GM23338 (cell line): ENCODE results near the gene BICC1. TPM values are rescaled to one million over a fixed set of nuclear protein-coding genes. Genes with fewer than 3 reads are reported as not detected.

Experiments used
- ATAC-seq: fragments of 200-7000 bp; cut with Tn5 transposase; 3 replicates; pipeline ENCODE4 v1.9.1; 2020
- DNase-seq: peaks from one replicate; pipeline ENCODE4 v3.0.0-alpha.2; 2015; ENCODE audit warnings: low spot score
- H2AFZ ChIP-seq: fragments of 200-600 bp; sonication (generic); 2 replicates; pipeline ENCODE4 v1.8.0; 2016; ENCODE audit warnings: antibody characterized with exemption, mild to moderate bottlenecking, moderate library complexity
- H3F3A ChIP-seq: fragments of 200-600 bp; sonication (generic); replicated peaks from 2 replicates; pipeline ENCODE4 v1.8.0; 2017; ENCODE audit warnings: antibody characterized with exemption, mixed run types, low read depth
- H3K27ac ChIP-seq: fragments of 200-600 bp; sonication (generic); 2 replicates; pipeline ENCODE4 v1.6.1; 2016; ENCODE audit warnings: low read depth
- H3K27me3 ChIP-seq: fragments of 200-600 bp; sonication (generic); 2 replicates; pipeline ENCODE4 v1.8.0; 2016; ENCODE audit warnings: mild to moderate bottlenecking, mixed run types, moderate library complexity; ENCODE audit not compliant: insufficient read depth
- H3K36me3 ChIP-seq: fragments of 200-600 bp; sonication (generic); 2 replicates; pipeline ENCODE4 v1.8.0; 2016; ENCODE audit warnings: mild to moderate bottlenecking; ENCODE audit not compliant: insufficient read depth
- H3K4me1 ChIP-seq: fragments of 200-600 bp; sonication (generic); 2 replicates; pipeline ENCODE4 v1.8.0; 2016; ENCODE audit warnings: mild to moderate bottlenecking, moderate library complexity; ENCODE audit not compliant: insufficient read depth
- H3K4me2 ChIP-seq: fragments of 200-600 bp; sonication (generic); 2 replicates; pipeline ENCODE4 v1.7.1; 2017; ENCODE audit warnings: mixed run types
- H3K4me3 ChIP-seq: fragments of 200-600 bp; sonication (generic); 2 replicates; pipeline ENCODE4 v1.6.1; 2016; ENCODE audit warnings: mixed run types
- H3K79me2 ChIP-seq: fragments of 200-600 bp; sonication (generic); replicated peaks from 2 replicates; pipeline ENCODE4 v1.8.0; 2017; ENCODE audit warnings: mild to moderate bottlenecking; ENCODE audit not compliant: insufficient read depth
- H3K9me2 ChIP-seq: fragments of 200-600 bp; sonication (generic); 2 replicates; pipeline ENCODE4 v1.8.0; 2017; ENCODE audit not compliant: insufficient read depth
- H4K20me1 ChIP-seq: fragments of 200-600 bp; sonication (generic); replicated peaks from 2 replicates; pipeline ENCODE4 v1.8.0; 2017; ENCODE audit warnings: mild to moderate bottlenecking; ENCODE audit not compliant: insufficient read depth
- H3K27ac Mint-ChIP-seq: 2 replicates; pipeline ENCODE4 v1.8.0; 2020; ENCODE audit warnings: inconsistent platforms, mild to moderate bottlenecking, moderate library complexity, mixed read lengths
- H3K27me3 Mint-ChIP-seq: 3 replicates; pipeline ENCODE4 v1.8.0; 2022; ENCODE audit warnings: low read depth, mild to moderate bottlenecking, moderate library complexity, mixed read lengths, inconsistent platforms; ENCODE audit not compliant: insufficient read depth, poor library complexity
- H3K36me3 Mint-ChIP-seq: 3 replicates; pipeline ENCODE4 v1.8.0; 2021; ENCODE audit warnings: low read depth, mild to moderate bottlenecking, inconsistent platforms, moderate library complexity, mixed read lengths
- H3K4me1 Mint-ChIP-seq: 3 replicates; pipeline ENCODE4 v1.8.0; 2020; ENCODE audit warnings: mild to moderate bottlenecking, inconsistent platforms, mixed read lengths
- H3K4me3 Mint-ChIP-seq: 3 replicates; pipeline ENCODE4 v1.8.0; 2021; ENCODE audit warnings: moderate library complexity, mild to moderate bottlenecking, inconsistent platforms, mixed read lengths
- H3K9me3 Mint-ChIP-seq: 3 replicates; pipeline ENCODE4 v1.8.0; 2020; ENCODE audit warnings: moderate library complexity, mild to moderate bottlenecking, inconsistent platforms, mixed read lengths
- CREB1 ChIP-seq: fragments of 250-450 bp; sonication (Bioruptor Pico); IDR thresholded peaks from 2 replicates; pipeline ENCODE4 v1.5.0; 2020; ENCODE audit warnings: low read depth, mild to moderate bottlenecking, moderate library complexity
- ETS1 ChIP-seq: IDR thresholded peaks from 2 replicates; pipeline ENCODE4 v1.6.1; 2016; ENCODE audit warnings: antibody characterized with exemption
- EZH2 ChIP-seq: fragments of 200-600 bp; sonication (generic); IDR thresholded peaks from one replicate; pipeline ENCODE4 v1.8.0; 2017; ENCODE audit warnings: antibody characterized with exemption, mild to moderate bottlenecking, low read depth; ENCODE audit not compliant: unreplicated experiment
- EZH2phosphoT487 ChIP-seq: fragments of 200-600 bp; sonication (generic); IDR thresholded peaks from one replicate; pipeline ENCODE4 v1.8.1; 2018; ENCODE audit warnings: antibody characterized with exemption; ENCODE audit not compliant: unreplicated experiment
- JUNB ChIP-seq: IDR thresholded peaks from one replicate; pipeline ENCODE4 v1.6.1; 2016; ENCODE audit warnings: antibody characterized with exemption; ENCODE audit not compliant: unreplicated experiment
- REST ChIP-seq: IDR thresholded peaks from one replicate; pipeline ENCODE4 v1.6.1; 2018; ENCODE audit warnings: antibody characterized with exemption; ENCODE audit not compliant: unreplicated experiment
- ZNF114 ChIP-seq: fragments of 250-450 bp; sonication (Bioruptor Pico); IDR thresholded peaks from 2 replicates; pipeline ENCODE4 v1.5.0; 2020; ENCODE audit warnings: mild to moderate bottlenecking, moderate library complexity
- polyA plus RNA-seq: library from polyadenylated mRNA; unstranded; fragments of >200 nt; fragmentation: Nextera tagmentation; extraction: Ambion mirVana; gene quantifications from 2 replicates; pipeline ENCODE4 v1.2.1, GENCODE V29; 2016
- total RNA-seq: library from RNA; depleted of rRNA; stranded (reverse); fragments of >200 nt; shearing (Covaris generic); gene quantifications from 2 replicates; pipeline ENCODE4 v1.2.3, GENCODE V29; 2014
- TF ChIP-seq, protein P1 (sequence below), 2 experiments: fragments of 200-600 bp in 1 of 2; sonication (generic) in 1 of 2; conservative IDR thresholded peaks; 2 replicates each; pipeline versions ENCODE4 v1.5.1 to v1.6.1; 2016 to 2017; ENCODE audit warnings: antibody characterized with exemption in 2 of 2, low read depth in 2 of 2, mild to moderate bottlenecking in 2 of 2, moderate library complexity in 1 of 2
- TF ChIP-seq, protein P2 (sequence below): fragments of 250-450 bp; sonication (Bioruptor Pico); IDR thresholded peaks from 2 replicates; pipeline ENCODE4 v1.5.0; 2020; ENCODE audit warnings: mild to moderate bottlenecking, moderate library complexity

Gene BICC1
- total and polyA plus RNA-seq, 2 experiments from 2014 or later = 1.3 to 2.2 TPM

GRCh38 chr10:58648131-58648530 lies 135.5 kb downstream of the BICC1 start:
- H3K36me3 ChIP-seq = no peaks in the 10 kb centered on the region
- DNase-seq (no peak), ATAC-seq (no peak)
- no peaks in the 10 kb centered on the region for H3F3A ChIP-seq
- H3K4me1 Mint-ChIP-seq = peaks cover 3% of the 10 kb centered on the region; the same call in 1 of the 3 replicates
- no peaks in the 10 kb centered on the region; the same call in 2 of the 3 replicates for H3K9me3 Mint-ChIP-seq
- no peak overlapping the region for H2AFZ ChIP-seq
- H3K27me3 ChIP-seq = no peaks in the 10 kb centered on the region
- TF ChIP-seq ZNF114 (no peak), JUNB (no peak), EZH2 (no peak)
- TF ChIP-seq, protein P1, sequence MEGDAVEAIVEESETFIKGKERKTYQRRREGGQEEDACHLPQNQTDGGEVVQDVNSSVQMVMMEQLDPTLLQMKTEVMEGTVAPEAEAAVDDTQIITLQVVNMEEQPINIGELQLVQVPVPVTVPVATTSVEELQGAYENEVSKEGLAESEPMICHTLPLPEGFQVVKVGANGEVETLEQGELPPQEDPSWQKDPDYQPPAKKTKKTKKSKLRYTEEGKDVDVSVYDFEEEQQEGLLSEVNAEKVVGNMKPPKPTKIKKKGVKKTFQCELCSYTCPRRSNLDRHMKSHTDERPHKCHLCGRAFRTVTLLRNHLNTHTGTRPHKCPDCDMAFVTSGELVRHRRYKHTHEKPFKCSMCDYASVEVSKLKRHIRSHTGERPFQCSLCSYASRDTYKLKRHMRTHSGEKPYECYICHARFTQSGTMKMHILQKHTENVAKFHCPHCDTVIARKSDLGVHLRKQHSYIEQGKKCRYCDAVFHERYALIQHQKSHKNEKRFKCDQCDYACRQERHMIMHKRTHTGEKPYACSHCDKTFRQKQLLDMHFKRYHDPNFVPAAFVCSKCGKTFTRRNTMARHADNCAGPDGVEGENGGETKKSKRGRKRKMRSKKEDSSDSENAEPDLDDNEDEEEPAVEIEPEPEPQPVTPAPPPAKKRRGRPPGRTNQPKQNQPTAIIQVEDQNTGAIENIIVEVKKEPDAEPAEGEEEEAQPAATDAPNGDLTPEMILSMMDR (conservative IDR thresholded peaks at IDR 0.05; ENCODE audit: low read depth in 2 of 2) = no peak
- no peaks in the 10 kb centered on the region for H3K9me2 ChIP-seq
- H3K79me2 ChIP-seq = no peaks in the 10 kb centered on the region
- no peak overlapping the region for H3K4me2 ChIP-seq
- H3K4me3 Mint-ChIP-seq = no peak overlapping the region
- H3K27me3 Mint-ChIP-seq = peaks cover 1% of the 10 kb centered on the region
- H3K4me1 ChIP-seq = no peaks in the 10 kb centered on the region
- H3K27ac ChIP-seq = no peak overlapping the region
- no peaks in the 10 kb centered on the region for H4K20me1 ChIP-seq
- H3K4me3 ChIP-seq = no peak overlapping the region
- H3K27ac Mint-ChIP-seq = no peak overlapping the region
- no peaks in the 10 kb centered on the region for H3K36me3 Mint-ChIP-seq

DNA sequence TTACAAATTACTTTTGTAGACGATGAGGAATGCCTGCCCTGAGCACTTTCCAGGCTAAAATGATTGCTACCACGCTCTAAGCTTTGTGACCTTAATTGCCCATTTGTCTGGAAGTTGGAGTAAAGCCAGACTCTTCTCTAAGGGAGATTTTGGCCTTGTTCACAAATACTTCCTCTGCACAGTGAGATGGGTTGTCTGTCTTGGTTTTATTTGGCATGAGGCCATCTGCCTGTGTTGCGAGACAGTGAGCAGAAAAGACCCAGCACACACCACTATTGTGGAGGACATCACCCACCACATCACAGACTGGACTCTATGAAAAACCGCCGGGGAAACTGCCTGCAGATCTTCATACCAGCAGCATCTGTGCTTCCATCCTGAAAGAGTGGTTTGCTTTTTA lies 138.4 kb downstream of the BICC1 start:
- Mint-ChIP-seq H3K4me1 (peaks cover 3% of the 10 kb centered on the region; the same call in 1 of the 3 replicates), H3K36me3 (no peaks in the 10 kb centered on the region), H3K27ac (no peak overlapping the region), H3K4me3 (no peak overlapping the region), H3K9me3 (no peaks in the 10 kb centered on the region; the same call in 2 of the 3 replicates), H3K27me3 (peaks cover 1% of the 10 kb centered on the region)
- Histone ChIP-seq H3K4me2 (no peak overlapping the region), H3K9me2 (no peaks in the 10 kb centered on the region), H3K27ac (no peak overlapping the region), H3K79me2 (no peaks in the 10 kb centered on the region), H3K4me3 (no peak overlapping the region), H2AFZ (no peak overlapping the region), H3K36me3 (no peaks in the 10 kb centered on the region), H3K27me3 (no peaks in the 10 kb centered on the region), H3F3A (no peaks in the 10 kb centered on the region), H3K4me1 (no peaks in the 10 kb centered on the region), H4K20me1 (no peaks in the 10 kb centered on the region)
- DNase-seq = no peak
- ATAC-seq = no peak
- TF ChIP-seq JUNB (no peak), REST (no peak), CREB1 (CRISPR knock-in tag) (no peak), ETS1 (no peak), EZH2phosphoT487 (no peak)
- TF ChIP-seq, protein P2, sequence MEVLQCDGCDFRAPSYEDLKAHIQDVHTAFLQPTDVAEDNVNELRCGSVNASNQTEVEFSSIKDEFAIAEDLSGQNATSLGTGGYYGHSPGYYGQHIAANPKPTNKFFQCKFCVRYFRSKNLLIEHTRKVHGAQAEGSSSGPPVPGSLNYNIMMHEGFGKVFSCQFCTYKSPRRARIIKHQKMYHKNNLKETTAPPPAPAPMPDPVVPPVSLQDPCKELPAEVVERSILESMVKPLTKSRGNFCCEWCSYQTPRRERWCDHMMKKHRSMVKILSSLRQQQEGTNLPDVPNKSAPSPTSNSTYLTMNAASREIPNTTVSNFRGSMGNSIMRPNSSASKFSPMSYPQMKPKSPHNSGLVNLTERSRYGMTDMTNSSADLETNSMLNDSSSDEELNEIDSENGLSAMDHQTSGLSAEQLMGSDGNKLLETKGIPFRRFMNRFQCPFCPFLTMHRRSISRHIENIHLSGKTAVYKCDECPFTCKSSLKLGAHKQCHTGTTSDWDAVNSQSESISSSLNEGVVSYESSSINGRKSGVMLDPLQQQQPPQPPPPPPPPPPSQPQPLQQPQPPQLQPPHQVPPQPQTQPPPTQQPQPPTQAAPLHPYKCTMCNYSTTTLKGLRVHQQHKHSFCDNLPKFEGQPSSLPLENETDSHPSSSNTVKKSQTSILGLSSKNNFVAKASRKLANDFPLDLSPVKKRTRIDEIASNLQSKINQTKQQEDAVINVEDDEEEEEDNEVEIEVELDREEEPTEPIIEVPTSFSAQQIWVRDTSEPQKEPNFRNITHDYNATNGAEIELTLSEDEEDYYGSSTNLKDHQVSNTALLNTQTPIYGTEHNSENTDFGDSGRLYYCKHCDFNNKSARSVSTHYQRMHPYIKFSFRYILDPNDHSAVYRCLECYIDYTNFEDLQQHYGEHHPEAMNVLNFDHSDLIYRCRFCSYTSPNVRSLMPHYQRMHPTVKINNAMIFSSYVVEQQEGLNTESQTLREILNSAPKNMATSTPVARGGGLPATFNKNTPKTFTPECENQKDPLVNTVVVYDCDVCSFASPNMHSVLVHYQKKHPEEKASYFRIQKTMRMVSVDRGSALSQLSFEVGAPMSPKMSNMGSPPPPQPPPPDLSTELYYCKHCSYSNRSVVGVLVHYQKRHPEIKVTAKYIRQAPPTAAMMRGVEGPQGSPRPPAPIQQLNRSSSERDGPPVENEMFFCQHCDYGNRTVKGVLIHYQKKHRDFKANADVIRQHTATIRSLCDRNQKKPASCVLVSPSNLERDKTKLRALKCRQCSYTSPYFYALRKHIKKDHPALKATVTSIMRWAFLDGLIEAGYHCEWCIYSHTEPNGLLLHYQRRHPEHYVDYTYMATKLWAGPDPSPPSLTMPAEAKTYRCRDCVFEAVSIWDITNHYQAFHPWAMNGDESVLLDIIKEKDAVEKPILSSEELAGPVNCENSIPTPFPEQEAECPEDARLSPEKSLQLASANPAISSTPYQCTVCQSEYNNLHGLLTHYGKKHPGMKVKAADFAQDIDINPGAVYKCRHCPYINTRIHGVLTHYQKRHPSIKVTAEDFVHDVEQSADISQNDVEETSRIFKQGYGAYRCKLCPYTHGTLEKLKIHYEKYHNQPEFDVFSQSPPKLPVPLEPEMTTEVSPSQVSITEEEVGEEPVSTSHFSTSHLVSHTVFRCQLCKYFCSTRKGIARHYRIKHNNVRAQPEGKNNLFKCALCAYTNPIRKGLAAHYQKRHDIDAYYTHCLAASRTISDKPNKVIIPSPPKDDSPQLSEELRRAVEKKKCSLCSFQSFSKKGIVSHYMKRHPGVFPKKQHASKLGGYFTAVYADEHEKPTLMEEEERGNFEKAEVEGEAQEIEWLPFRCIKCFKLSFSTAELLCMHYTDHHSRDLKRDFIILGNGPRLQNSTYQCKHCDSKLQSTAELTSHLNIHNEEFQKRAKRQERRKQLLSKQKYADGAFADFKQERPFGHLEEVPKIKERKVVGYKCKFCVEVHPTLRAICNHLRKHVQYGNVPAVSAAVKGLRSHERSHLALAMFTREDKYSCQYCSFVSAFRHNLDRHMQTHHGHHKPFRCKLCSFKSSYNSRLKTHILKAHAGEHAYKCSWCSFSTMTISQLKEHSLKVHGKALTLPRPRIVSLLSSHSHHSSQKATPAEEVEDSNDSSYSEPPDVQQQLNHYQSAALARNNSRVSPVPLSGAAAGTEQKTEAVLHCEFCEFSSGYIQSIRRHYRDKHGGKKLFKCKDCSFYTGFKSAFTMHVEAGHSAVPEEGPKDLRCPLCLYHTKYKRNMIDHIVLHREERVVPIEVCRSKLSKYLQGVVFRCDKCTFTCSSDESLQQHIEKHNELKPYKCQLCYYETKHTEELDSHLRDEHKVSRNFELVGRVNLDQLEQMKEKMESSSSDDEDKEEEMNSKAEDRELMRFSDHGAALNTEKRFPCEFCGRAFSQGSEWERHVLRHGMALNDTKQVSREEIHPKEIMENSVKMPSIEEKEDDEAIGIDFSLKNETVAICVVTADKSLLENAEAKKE (CRISPR knock-in tag) = no peak
